HL-60 (cell line): Measurements from ENCODE around the gene HYAL4.

Source experiments
- POLR2AphosphoS5 ChIP-seq: IDR thresholded peaks from 2 replicates; pipeline ENCODE4 v1.6.1; 2012; ENCODE audit warnings: low read depth
- SPI1 ChIP-seq: IDR thresholded peaks from 2 replicates; pipeline ENCODE4 v1.6.1; 2012; ENCODE audit warnings: low read depth, mild to moderate bottlenecking, borderline replicate concordance
- TF ChIP-seq, protein P1 (sequence below): IDR thresholded peaks from one replicate; pipeline ENCODE4 v1.5.1; 2011; ENCODE audit warnings: low read length, control low read depth, inconsistent platforms; ENCODE audit not compliant: insufficient read depth
- TF ChIP-seq, protein P2 (sequence below): IDR thresholded peaks from 2 replicates; pipeline ENCODE4 v1.6.1; 2012; ENCODE audit warnings: low read depth; ENCODE audit not compliant: insufficient replicate concordance

DNA sequence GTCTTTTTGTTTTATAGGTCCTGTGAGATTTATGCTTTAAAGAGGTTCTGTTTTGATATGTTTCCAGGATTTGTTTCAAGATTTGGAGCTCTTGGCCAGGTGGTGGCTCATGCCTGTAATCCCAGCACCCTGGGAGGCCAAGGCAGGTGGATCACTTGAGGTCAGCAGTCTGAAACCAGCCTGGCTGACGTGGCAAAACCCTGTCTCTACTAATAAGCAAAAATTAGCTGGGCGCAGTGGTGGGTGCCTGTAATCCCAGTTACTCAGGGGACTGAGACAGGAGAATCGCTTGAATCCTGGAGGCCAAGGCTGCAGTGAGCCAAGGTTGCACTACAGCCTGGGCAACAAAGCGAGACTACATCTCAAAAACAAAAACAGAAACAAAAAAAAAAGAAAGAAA, 8.3 kb upstream of the HYAL4 start:
- TF ChIP-seq SPI1 (no peak), POLR2AphosphoS5 (no peak)
- TF ChIP-seq, protein P1, sequence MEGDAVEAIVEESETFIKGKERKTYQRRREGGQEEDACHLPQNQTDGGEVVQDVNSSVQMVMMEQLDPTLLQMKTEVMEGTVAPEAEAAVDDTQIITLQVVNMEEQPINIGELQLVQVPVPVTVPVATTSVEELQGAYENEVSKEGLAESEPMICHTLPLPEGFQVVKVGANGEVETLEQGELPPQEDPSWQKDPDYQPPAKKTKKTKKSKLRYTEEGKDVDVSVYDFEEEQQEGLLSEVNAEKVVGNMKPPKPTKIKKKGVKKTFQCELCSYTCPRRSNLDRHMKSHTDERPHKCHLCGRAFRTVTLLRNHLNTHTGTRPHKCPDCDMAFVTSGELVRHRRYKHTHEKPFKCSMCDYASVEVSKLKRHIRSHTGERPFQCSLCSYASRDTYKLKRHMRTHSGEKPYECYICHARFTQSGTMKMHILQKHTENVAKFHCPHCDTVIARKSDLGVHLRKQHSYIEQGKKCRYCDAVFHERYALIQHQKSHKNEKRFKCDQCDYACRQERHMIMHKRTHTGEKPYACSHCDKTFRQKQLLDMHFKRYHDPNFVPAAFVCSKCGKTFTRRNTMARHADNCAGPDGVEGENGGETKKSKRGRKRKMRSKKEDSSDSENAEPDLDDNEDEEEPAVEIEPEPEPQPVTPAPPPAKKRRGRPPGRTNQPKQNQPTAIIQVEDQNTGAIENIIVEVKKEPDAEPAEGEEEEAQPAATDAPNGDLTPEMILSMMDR, result no peak
- TF ChIP-seq, protein P2, sequence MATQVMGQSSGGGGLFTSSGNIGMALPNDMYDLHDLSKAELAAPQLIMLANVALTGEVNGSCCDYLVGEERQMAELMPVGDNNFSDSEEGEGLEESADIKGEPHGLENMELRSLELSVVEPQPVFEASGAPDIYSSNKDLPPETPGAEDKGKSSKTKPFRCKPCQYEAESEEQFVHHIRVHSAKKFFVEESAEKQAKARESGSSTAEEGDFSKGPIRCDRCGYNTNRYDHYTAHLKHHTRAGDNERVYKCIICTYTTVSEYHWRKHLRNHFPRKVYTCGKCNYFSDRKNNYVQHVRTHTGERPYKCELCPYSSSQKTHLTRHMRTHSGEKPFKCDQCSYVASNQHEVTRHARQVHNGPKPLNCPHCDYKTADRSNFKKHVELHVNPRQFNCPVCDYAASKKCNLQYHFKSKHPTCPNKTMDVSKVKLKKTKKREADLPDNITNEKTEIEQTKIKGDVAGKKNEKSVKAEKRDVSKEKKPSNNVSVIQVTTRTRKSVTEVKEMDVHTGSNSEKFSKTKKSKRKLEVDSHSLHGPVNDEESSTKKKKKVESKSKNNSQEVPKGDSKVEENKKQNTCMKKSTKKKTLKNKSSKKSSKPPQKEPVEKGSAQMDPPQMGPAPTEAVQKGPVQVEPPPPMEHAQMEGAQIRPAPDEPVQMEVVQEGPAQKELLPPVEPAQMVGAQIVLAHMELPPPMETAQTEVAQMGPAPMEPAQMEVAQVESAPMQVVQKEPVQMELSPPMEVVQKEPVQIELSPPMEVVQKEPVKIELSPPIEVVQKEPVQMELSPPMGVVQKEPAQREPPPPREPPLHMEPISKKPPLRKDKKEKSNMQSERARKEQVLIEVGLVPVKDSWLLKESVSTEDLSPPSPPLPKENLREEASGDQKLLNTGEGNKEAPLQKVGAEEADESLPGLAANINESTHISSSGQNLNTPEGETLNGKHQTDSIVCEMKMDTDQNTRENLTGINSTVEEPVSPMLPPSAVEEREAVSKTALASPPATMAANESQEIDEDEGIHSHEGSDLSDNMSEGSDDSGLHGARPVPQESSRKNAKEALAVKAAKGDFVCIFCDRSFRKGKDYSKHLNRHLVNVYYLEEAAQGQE, result no peak
